GM06990 (cell line): Measurements from ENCODE around the gene BAMBI.

Experiments used
- DNase-seq: peaks from one replicate; pipeline ENCODE4 v3.0.0-alpha.2; 2011; ENCODE audit not compliant: insufficient read length; ENCODE audit errors: extremely low read depth
- H3K27me3 ChIP-seq: replicated peaks from 2 replicates; pipeline ENCODE4 v1.6.0; 2011; ENCODE audit warnings: low read length; ENCODE audit not compliant: control insufficient read depth, insufficient read depth
- H3K36me3 ChIP-seq: 2 replicates; pipeline ENCODE4 v1.5.1; 2011; ENCODE audit warnings: low read length; ENCODE audit not compliant: control insufficient read depth, insufficient read depth
- H3K4me3 ChIP-seq: replicated peaks from 2 replicates; pipeline ENCODE4 v1.5.1; 2011; ENCODE audit warnings: low read depth, mild to moderate bottlenecking, control low read depth, low read length
- TF ChIP-seq, protein P1 (sequence below): IDR thresholded peaks from 2 replicates; pipeline ENCODE4 v1.5.1; 2011; ENCODE audit warnings: low read length, control low read depth, mild to moderate bottlenecking, inconsistent platforms; ENCODE audit not compliant: insufficient read depth, poor library complexity, severe bottlenecking

Gene BAMBI, protein sequence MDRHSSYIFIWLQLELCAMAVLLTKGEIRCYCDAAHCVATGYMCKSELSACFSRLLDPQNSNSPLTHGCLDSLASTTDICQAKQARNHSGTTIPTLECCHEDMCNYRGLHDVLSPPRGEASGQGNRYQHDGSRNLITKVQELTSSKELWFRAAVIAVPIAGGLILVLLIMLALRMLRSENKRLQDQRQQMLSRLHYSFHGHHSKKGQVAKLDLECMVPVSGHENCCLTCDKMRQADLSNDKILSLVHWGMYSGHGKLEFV

DNA sequence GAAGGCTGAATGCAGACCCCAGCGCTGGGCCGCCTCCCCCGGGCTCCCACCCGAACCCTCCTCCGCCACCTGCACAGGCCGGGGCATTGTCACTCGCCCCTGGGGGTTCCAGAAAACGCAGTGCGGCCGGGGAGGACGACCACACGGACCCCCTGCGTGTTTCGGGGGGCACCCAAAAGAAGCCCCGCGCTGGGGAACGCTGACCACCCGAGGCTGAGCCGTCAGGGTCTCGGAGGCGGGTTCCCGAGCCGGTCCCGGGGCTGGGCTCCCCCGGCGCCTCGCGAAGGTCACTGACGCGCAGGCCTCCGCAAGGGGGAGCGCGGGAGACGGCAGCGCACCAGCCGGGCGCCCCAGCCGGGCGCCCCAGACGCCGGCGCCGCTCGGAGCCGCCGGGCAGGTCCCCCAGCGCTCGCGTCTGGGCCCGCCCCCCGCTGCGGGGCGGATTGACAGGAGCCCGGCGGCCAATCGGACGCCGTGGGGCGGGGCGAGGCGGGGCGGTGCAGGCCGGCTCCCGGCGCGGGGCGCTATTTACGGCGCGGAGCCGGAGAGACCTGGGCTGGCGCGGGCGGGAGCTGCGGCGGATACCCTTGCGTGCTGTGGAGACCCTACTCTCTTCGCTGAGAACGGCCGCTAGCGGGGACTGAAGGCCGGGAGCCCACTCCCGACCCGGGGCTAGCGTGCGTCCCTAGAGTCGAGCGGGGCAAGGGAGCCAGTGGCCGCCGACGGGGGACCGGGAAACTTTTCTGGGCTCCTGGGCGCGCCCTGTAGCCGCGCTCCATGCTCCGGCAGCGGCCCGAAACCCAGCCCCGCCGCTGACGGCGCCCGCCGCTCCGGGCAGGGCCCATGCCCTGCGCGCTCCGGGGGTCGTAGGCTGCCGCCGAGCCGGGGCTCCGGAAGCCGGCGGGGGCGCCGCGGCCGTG, at the start of gene BAMBI:
Gene BAMBI, plus strand, starts transcription at position 554 of the 920 bp plus-strand sequence. CDS start 377 bp downstream, outside the sequence.
- peak within 1 kb of the TSS; percentile 60 for H3K4me3 ChIP-seq
- peak; percentile 92 for DNase-seq

DNA sequence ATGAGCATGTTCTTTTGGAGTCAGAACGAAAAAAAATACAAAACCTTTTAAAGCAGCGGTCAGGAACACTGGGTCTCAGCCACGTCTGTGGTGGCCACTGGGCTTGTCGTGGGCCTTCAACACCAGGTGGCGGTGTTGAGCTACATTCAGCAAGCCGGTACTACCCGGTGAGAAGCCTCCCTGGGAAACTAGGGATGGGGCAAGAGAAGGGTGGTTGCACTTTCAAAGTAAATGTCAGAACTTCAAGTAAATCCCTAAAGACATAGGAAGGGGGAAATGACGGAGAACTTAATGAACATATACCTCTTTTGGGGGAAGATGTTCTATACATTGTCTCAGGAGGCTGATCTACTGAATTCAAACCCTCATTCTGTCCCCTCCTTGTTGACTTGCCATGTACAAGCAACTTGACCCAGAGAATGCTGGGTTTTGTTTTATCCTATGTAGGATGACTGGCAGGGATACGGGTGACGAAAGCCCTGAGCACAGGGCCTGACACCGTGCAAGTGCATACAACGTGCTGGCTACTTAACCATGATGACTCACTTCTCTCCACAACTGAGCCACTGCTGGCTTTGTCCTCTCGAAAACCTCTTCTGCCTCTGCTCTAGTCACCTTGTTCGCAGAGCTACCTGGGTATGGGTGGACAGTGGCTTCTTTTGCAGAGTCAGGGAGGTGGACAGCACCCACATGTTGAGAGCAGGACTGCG, 49.0 kb upstream of the BAMBI start:
- Histone ChIP-seq H3K36me3 (no peaks in the 10 kb centered on the region), H3K4me3 (no peak overlapping the region), H3K27me3 (no peaks in the 10 kb centered on the region; the same call in none of the 2 replicates)
- TF ChIP-seq, protein P1, sequence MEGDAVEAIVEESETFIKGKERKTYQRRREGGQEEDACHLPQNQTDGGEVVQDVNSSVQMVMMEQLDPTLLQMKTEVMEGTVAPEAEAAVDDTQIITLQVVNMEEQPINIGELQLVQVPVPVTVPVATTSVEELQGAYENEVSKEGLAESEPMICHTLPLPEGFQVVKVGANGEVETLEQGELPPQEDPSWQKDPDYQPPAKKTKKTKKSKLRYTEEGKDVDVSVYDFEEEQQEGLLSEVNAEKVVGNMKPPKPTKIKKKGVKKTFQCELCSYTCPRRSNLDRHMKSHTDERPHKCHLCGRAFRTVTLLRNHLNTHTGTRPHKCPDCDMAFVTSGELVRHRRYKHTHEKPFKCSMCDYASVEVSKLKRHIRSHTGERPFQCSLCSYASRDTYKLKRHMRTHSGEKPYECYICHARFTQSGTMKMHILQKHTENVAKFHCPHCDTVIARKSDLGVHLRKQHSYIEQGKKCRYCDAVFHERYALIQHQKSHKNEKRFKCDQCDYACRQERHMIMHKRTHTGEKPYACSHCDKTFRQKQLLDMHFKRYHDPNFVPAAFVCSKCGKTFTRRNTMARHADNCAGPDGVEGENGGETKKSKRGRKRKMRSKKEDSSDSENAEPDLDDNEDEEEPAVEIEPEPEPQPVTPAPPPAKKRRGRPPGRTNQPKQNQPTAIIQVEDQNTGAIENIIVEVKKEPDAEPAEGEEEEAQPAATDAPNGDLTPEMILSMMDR = peak; percentile 94
- peak; percentile 25 for DNase-seq

More for the DNA sequence above, at the start of gene BAMBI:
- TF ChIP-seq, protein P1 = peak; percentile 43
- Histone ChIP-seq H3K36me3 (no peaks in the 10 kb centered on the region), H3K27me3 (peaks cover 3% of the 10 kb centered on the region)

DNA sequence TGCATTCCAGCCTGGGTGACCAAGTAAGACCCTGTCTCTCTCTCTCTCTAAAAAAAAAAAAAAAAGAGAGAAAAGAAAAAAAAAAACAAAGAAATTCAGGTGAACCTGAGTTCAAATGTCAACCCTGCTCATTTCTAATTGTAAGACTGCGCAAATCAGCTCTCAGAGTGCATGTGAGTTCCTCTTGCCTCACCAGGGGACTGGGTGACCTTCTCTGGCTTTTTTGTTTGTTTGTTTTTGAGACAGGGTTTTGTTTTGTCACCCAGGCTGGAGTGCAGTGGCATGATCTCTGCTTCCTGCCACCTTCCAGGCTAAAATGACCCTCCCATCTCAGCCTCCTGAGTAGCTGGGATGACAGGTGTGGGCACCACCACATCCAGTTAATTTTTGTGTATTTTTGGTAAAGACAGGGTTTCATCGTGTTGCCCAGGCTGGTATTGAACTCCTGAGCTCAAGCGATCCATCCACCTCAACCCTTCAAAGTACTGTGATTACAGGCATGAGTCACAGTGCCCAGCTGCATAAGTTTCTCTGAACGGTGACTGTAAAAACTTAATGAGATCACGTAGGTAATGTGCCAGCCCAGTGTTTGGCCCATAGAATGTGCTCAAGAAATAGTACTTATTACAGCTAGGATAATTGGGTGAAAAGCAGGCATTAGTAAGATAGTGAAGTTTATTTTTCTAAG, 45.3 kb upstream of the BAMBI start:
- no peak overlapping the region for H3K4me3 ChIP-seq
- TF ChIP-seq, protein P1 = no peak
- H3K27me3 ChIP-seq = no peaks in the 10 kb centered on the region; the same call in none of the 2 replicates
- no peak for DNase-seq
- no peaks in the 10 kb centered on the region for H3K36me3 ChIP-seq

DNA sequence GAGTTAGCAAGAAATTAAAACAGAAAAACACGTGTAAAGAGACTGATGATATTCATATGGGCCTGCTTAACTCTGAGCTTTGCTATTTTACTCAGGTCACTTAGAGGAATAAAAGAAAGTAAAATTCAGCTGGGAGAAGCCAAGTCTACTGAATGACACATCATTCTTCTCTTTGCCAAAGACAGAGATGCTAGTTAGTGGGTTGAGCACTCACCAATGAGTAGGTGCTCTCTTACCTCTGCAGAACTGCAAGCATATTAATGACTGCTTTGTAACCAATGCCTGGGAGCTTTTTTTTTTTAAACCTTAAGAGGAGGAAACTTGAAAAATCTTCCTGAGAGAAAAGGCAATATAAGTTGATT, 44.8 kb upstream of the BAMBI start:
- no peak overlapping the region for H3K4me3 ChIP-seq
- H3K36me3 ChIP-seq = no peaks in the 10 kb centered on the region
- no peak for DNase-seq
- H3K27me3 ChIP-seq = no peaks in the 10 kb centered on the region; the same call in none of the 2 replicates
- TF ChIP-seq, protein P1 = no peak

DNA sequence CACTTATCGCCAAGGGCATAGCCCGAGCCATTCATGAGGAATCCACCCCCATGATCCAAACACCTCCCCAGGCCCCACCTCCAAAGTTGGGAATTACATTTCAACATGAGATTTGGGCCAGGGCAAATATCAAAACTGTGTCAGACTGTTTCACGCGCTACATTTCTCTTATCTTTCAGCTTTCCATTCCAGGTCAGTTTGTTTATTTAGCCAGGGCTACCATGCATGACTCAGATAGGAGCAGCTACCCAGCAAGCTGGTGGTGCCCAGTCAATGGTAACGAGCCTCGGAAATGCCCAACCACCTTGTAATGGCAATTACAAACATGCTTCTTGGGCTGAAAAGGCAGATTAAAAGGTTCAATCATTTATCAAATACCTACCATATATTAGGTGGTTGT, 43.6 kb upstream of the BAMBI start:
- DNase-seq = no peak
- H3K27me3 ChIP-seq = no peaks in the 10 kb centered on the region; the same call in none of the 2 replicates
- H3K4me3 ChIP-seq = no peak overlapping the region
- TF ChIP-seq, protein P1 = no peak
- no peaks in the 10 kb centered on the region for H3K36me3 ChIP-seq
